ENCODE data around the gene RPTN.
"Not testable (repeated sequence)": the region's sequence is repeated elsewhere in the genome, so short reads cannot be mapped to it uniquely, and the experiment has no call there.

Gene RPTN

DNA sequence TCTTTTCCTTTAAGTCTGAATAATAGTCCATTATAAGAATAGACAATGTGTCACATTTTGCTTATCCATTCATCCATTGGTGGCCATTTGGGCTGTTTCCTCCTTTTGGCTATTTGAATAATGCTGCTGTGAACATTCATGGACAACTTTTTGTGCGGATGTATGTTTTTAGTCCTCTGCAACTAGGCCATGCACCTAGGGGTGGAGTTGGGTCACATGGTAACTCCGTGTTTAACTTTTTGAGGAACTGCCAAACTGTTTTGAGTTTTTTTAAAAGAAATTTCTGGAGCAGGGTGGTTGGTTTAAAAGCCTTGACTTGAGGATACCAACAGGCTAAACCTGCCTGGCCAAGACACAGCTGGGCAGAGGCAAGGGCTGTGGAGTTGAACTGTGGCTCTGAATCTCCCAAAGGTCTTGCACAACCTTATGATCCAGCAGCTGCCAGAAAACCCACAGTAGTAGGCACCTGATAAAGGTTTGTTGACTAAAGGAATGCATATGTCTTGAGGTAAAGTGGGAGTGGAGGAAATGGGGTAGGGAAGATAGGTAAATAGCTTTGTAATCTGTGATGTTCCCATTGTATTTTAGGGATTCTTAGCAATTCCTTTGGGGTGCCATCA, 5.6 kb upstream of the RPTN start:
- no peak for DNase-seq (ENCODE audit: low spot score)

DNA sequence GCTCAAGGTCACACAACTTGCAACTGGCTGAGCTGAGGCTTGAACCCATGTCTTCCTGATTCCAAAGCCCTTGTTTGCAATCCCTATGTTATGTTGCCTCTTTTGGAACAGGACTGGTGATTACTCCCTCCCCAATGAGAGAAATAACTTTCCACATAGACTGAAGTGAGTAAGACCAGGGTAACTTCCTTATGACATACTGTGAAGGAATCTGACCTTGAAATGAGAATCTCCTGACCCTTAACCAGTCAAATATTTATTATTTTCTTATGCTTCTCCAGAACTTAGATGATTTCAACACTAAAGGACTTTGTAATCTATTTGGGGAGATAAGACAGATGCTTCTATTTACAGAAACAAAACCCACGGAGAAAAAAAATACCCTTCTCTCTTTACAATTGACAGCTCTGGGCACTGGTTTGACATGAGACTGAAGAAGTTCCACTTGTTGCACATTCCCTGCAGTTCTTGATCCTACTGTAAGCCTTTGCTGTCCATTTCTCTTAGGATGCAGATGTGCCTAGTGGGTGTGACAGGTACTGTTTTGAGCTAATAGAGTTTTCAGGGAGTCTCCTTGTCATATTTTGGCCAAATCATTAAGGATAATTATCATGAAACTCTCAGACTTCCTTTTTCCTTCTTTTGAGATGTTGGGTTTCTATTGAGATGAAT, 3.9 kb upstream of the RPTN start:
- DNase-seq (ENCODE audit: low spot score): no peak

GRCh38 chr1:152160576-152160975, 1.5 kb upstream of the RPTN start:
- DNase-seq (ENCODE audit: low spot score): peak; percentile 21

DNA sequence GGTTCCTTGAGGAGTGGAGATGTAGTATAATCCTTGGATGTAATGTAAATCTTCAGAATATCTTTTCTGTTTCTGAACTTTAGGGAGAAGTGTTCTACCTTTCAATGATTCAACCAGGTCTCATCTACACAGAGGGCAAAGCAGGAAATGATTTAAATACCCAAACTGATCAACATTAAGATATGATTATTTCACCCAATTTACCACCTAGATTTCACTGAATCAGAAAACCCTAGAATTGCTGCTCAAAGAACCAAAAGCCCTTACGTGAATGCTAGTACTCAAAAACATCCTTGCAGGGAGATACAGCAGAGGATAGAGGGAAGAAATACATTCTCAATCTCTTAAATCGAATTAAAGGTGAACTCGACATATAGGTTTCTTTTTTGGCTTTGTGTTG, 5.0 kb downstream of the RPTN start:
- DNase-seq (ENCODE audit: low spot score): no peak

- DNase-seq (ENCODE audit: low spot score): no peak
These were observed 7.4 kb downstream of the RPTN start for GRCh38 chr1:152151646-152152045.

GRCh38 chr1:152148981-152149380, 10.0 kb downstream of the RPTN start:
- DNase-seq (ENCODE audit: low spot score): no peak

- DNase-seq (ENCODE audit: low spot score): no peak
These were observed 11.0 kb downstream of the RPTN start for GRCh38 chr1:152148051-152148450.

DNA sequence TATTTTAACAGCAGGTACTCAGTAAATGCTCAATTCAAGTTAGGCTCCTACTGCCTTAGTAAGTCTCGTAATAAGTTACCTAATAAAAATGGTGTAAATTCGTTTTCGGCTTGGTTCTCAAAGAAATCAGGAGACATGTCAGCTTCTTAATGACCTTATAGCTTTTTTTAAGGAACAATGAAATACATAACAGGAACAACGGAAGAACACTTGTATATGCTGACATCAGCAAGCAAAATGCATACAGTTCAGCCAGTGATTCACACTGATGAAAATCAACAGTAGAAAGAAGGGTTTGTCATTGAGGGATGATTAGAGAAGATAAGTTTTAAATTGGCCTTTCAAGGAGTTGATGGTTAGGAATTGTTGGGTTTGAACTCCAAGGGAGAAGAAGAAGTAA, 13.3 kb downstream of the RPTN start:
- no peak for DNase-seq (ENCODE audit: low spot score)

GRCh38 chr1:152144674-152145183, 14.3 kb downstream of the RPTN start:
- DNase-seq (ENCODE audit: low spot score): not testable (repeated sequence)

GRCh38 chr1:152143150-152143887, 15.7 kb downstream of the RPTN start:
- no peak for DNase-seq (ENCODE audit: low spot score)

- no peak for DNase-seq (ENCODE audit: low spot score)
These were observed 16.9 kb downstream of the RPTN start for GRCh38 chr1:152141971-152142584.

DNA sequence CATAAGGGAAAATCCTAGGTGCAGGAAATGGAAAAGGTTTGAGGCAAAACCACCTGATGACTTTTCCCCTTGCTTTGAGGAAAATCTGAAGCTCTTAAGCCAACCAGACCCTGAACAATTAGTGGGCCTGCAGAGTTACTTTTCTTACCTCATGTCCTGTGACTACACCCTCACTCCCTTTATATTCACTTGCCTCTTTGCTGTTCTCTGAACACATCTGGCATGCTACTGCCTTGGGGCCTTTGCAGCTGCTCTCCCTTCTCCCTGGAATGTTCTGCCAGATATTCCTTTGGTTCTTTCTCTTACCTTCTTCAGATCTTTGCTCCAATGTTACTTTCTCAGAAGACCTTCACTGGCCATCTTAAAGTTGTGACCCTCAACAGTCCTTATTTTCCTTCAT, 21.8 kb downstream of the RPTN start:
- no peak for DNase-seq (ENCODE audit: low spot score)

- DNase-seq (ENCODE audit: low spot score): no peak
These were observed 28.8 kb downstream of the RPTN start for GRCh38 chr1:152130186-152130585.

DNA sequence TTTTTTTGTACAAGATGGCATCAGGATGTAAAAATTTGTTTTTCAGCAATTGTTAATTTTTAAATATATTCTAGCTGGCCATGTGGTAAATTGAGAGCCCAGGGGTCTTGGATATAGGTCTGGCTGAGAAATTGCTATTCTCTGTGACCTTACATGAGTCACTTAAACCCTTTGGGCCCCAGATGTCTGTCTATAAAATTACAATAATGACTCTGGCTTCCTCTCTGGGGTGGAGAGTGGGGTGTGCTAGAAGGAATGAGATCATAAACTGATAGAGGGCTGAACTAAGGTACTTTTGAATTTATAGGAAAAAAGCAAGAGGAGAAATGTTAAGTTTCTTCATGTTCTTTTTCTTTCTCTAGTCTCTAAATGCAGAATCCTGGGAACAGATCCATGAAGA, 31.4 kb downstream of the RPTN start:
- no peak for DNase-seq (ENCODE audit: low spot score)

DNA sequence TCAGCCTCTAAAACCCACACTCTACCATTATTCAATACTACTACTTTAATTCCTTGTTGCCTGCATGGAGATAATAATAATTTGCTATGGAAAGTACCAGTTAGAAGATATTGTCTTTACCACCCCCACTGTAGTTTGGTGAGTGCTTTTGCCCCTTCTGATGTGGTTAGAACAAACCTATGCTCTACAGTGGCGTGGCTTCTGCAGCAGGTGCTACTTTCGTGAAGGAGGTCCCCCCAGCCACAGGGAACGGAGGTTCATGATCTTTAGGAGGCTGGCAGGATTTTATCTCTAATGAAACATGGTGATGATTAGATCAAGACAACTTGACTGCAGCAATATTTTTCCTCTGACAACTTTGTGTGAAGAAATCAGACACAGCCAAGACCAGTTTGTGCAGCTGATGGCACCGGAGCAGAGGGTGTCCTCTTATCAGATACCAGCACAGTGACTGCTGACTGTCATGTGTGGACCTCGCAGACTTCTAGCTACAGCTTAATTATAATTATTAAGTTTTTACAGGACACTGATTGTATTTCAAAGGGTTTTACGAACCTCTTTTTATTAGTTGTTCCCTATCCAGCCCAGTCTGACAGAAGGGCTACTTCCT, 33.1 kb downstream of the RPTN start:
- no peak for DNase-seq (ENCODE audit: low spot score)

DNA sequence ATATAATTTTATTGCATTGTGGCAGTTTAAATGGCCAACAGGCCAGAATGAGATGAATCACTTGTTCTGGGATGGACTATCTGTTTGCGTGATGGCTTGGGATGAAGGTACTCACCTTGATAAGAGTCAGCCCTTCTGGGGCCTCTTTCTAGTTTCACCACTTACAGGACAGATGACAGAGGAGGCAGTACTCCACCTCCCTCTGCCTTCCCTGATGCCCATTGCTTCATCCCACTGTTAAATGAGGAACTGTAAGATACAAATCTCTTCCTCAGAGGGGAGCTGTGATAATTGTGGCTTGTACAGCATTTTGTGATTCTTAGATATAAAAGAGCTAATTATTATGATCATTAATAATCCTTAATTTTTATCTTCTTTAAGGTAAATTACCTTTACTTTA, 40.1 kb downstream of the RPTN start:
- DNase-seq (ENCODE audit: low spot score): no peak

GRCh38 chr1:152115344-152115743, 43.7 kb downstream of the RPTN start, which contains the start of gene TCHH:
TSS of gene TCHH (minus strand) at chr1:152115444. CDS start at chr1:152114080, 1,364 bp downstream.
- DNase-seq (ENCODE audit: low spot score): no peak

DNA sequence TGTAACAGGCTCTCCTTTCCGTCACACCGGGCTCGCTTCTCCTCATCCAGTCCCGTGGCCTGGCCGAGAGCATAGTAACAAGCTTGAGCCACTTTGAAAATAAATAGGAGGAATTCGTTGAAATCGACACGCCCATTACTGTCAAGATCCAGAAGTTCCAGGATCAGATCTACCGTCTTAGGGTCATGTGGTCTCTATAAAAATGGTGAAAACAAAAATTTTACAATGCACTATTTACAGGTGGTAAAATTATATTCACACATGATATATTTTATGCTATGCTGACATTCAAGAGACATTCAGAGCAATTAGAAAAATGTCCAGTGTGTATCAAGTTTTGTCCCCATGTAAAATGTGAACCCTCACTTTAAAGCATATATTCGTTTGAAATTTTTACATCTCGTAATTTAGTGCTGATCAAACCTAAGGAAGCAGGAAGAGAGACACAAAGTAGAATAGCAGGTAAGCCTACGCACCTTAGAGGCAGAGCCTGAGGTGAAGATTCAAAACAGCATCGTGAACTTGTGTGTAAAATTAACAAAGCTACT, 46.1 kb downstream of the RPTN start:
- no peak for DNase-seq (ENCODE audit: low spot score)

- DNase-seq (ENCODE audit: low spot score): no peak
These were observed 46.7 kb downstream of the RPTN start for GRCh38 chr1:152112101-152112884.

GRCh38 chr1:152111515-152111968, 47.5 kb downstream of the RPTN start:
- peak; percentile 23 for DNase-seq (ENCODE audit: low spot score)
